ENCODE data around the gene NAXD. TPM values are rescaled to one million over a fixed set of nuclear protein-coding genes. Genes with fewer than 3 reads are reported as not detected.

The NAXD gene
- total and polyA plus RNA-seq, 2 of the 4 experiments (the other 2 are of a cell fraction) = 10.2 to 27.2 TPM

GRCh38 chr13:110572778-110573118 lies 42.6 kb upstream of the NAXD start:
- Histone ChIP-seq H2BK20ac (ENCODE audit: low read depth, low read length) (no peak overlapping the region), H3K4ac (ENCODE audit: low read depth, low read length) (no peak overlapping the region), H2BK5ac (ENCODE audit: low read depth, low read length, poor library complexity, severe bottlenecking) (no peak overlapping the region), H3K23ac (ENCODE audit: low read depth, low read length) (no peak overlapping the region), H4K91ac (ENCODE audit: insufficient read depth, low read depth, low read length) (no peak overlapping the region), H3K4me3 (ENCODE audit: insufficient read depth, low read depth, low read length) (no peak overlapping the region), H2AFZ (replicated peaks; ENCODE audit: low read length, poor library complexity) (no peak overlapping the region), H2AK5ac (ENCODE audit: low read depth, low read length) (no peak overlapping the region), H3K27me3 (ENCODE audit: control insufficient read depth, insufficient read depth, low read length) (peaks cover 53% of the 10 kb centered on the region), H4K8ac (ENCODE audit: low read depth in 2 of 2, low read length in 2 of 2) (no peak overlapping the region), H3K36me3 (ENCODE audit: control insufficient read depth, insufficient read depth, low read length) (no peaks in the 10 kb centered on the region), H3K18ac (ENCODE audit: low read depth, low read length) (no peak overlapping the region), H3K4me2 (ENCODE audit: low read depth, low read length) (no peak overlapping the region), H3K4me1 (ENCODE audit: control insufficient read depth, insufficient read depth, low read length) (peaks cover 3% of the 10 kb centered on the region; the same call in 1 of the 2 replicates), H2AK9ac (replicated peaks; ENCODE audit: low read depth, low read length, poor library complexity) (no peak overlapping the region), H3K9me1 (ENCODE audit: insufficient read depth, low read length) (no peaks in the 10 kb centered on the region), H2BK120ac (ENCODE audit: low read depth, low read length) (no peak overlapping the region), H3K9ac (ENCODE audit: low read depth, low read length) (no peak overlapping the region), H3K79me1 (ENCODE audit: low read depth in 1 of 2, low read length in 2 of 2) (no peaks in the 10 kb centered on the region), H3K14ac (replicated peaks; ENCODE audit: low read depth, low read length) (no peak overlapping the region), H2BK15ac (ENCODE audit: low read depth, low read length) (no peak overlapping the region), H3K56ac (ENCODE audit: extremely low read depth, insufficient read depth, low read length) (no peak overlapping the region), H4K5ac (ENCODE audit: low read depth, low read length) (no peak overlapping the region), H3K27ac (ENCODE audit: insufficient read depth, low read length) (no peak overlapping the region), H4K20me1 (ENCODE audit: insufficient read depth, low read length) (no peaks in the 10 kb centered on the region), H3K9me3 (ENCODE audit: control insufficient read depth, insufficient read depth, low read length) (peaks cover 4% of the 10 kb centered on the region)
- no CpG with 5 or more reads among the region's 2 CpGs for WGBS, 2 experiments (ENCODE audit: extremely low coverage in 2 of 2, insufficient read length in 1 of 2)
- intact Hi-C loops (cut with micrococcal nuclease) (no loop called here), dilution Hi-C loops (cut with HindIII; ENCODE audit: low sequenced_read_pairs, unreplicated experiment) (no loop called here), in situ Hi-C loops (cut with MboI; ENCODE audit: low sequenced_read_pairs) (no loop called here)
- ChIA-PET CTCF (no interaction called here), POLR2A (ENCODE audit: unreplicated experiment) (no interaction called here)
- DNase-seq (no peak), ATAC-seq (ENCODE audit: low read depth) (no peak)
- BruUV-seq (replicated peaks) = no TSS peak
- no peak for TF ChIP-seq FOS (IDR thresholded peaks at IDR 0.05; ENCODE audit: low read depth, low read length)
- no peak for TF ChIP-seq MAZ (IDR thresholded peaks at IDR 0.05; ENCODE audit: borderline replicate concordance, low read depth, low read length)
- no peak for TF ChIP-seq USF2 (IDR thresholded peaks at IDR 0.05; ENCODE audit: low read depth, low read length)
- TF ChIP-seq RAD21 (IDR thresholded peaks at IDR 0.05; ENCODE audit: low read length) = no peak
- TF ChIP-seq BHLHE40 (IDR thresholded peaks at IDR 0.05; ENCODE audit: low read depth, low read length) = no peak
